ENCODE results near the gene PI16. TPM values are rescaled to one million over a fixed set of nuclear protein-coding genes. Genes with fewer than 3 reads are reported as not detected.

The PI16 gene
- total and polyA plus RNA-seq, 8 donors: 0.23 to 7.3 (median 1.7) TPM

DNA sequence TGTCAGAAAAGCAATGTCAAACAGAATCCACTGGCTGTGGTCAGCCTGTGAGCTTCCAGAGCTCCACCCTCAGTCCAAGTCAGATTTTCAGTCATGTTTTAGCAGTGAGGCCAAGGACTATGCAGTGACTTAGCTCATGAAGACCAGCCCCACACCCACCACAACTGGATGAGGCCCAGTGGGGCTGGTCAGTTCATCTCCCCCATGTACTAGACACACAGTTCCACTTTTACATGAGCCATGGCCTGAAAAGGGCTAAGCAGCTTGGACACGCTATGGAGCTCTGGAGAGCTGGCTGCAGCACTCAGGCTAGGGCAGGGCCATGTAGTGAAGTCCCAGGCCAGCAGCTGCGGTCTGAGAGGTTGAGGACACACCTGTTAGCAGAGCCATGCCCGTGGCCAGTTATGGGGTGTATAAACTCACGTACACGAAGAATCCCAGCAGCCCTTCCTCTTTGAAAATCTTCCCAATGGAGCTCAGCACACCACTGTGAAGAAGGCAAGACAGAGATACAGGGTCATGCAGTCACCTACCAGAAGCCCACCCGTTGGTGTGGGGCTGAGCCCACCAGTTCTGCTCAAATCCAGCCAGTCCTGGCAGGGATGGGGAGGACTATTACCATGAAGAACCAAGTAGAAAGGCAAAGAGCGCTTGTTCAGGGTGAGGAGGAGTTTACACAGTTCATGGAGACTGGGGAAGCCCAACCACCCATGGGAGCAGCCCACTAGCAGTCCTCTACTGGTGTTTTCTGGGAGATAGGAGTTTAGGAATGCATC lies 20.9 kb downstream of the PI16 start:
- H3K27me3 ChIP-seq: no peaks in the 10 kb centered on the region
- H3K36me3 ChIP-seq: peaks cover 15 to 76% (median 44%) of the 10 kb centered on the region in 3 donors
- no peak overlapping the region for H3K27ac ChIP-seq
- intact Hi-C loops (cut with DNase I): loop anchor here in 1 of 3 donors (10.0 kb wide), 1 partner anchor 71 kb away; no protein-coding TSS in a partner anchor
- no peak overlapping the region for H3K4me3 ChIP-seq
- H3K9me3 ChIP-seq: no peaks in the 10 kb centered on the region
- peaks cover 0 to 13% (median 10%) of the 10 kb centered on the region in 3 donors for H3K4me1 ChIP-seq
- ATAC-seq (no peak), FAIRE-seq (no peak), DNase-seq (no peak)
- 92% methylated on average over 7 of the region's 7 CpGs for WGBS, 2 donors
- TF ChIP-seq, protein P1, sequence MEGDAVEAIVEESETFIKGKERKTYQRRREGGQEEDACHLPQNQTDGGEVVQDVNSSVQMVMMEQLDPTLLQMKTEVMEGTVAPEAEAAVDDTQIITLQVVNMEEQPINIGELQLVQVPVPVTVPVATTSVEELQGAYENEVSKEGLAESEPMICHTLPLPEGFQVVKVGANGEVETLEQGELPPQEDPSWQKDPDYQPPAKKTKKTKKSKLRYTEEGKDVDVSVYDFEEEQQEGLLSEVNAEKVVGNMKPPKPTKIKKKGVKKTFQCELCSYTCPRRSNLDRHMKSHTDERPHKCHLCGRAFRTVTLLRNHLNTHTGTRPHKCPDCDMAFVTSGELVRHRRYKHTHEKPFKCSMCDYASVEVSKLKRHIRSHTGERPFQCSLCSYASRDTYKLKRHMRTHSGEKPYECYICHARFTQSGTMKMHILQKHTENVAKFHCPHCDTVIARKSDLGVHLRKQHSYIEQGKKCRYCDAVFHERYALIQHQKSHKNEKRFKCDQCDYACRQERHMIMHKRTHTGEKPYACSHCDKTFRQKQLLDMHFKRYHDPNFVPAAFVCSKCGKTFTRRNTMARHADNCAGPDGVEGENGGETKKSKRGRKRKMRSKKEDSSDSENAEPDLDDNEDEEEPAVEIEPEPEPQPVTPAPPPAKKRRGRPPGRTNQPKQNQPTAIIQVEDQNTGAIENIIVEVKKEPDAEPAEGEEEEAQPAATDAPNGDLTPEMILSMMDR (IDR thresholded peaks at IDR 0.05): no peak

DNA sequence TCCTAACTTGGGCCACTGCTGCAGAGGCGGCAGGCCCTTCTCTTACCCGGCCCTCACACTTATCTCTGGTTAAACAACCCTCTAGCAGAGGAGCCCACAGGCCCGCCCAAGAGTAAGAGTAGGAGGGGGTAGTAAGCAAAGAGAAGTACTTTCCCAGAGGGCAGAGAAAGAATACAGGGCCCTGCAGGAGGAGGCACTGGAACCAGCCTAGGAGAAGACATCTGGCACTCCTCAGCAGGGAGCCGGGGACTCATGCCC lies 21.4 kb downstream of the PI16 start:
- no peak for ATAC-seq
- Histone ChIP-seq H3K4me3 (no peak overlapping the region), H3K36me3 (peaks cover 11 to 70% (median 39%) of the 10 kb centered on the region in 3 donors), H3K4me1 (peaks cover 0 to 16% (median 13%) of the 10 kb centered on the region in 3 donors), H3K9me3 (no peaks in the 10 kb centered on the region), H3K27ac (no peak overlapping the region), H3K27me3 (no peaks in the 10 kb centered on the region)
- 88 to 89% methylated on average over 4 of the region's 4 CpGs for WGBS, 2 donors
- TF ChIP-seq, protein P1 (IDR thresholded peaks at IDR 0.05): no peak
- no peak for FAIRE-seq
- no peak for DNase-seq
- intact Hi-C loops (cut with DNase I): loop anchor here in 1 of 3 donors (10.0 kb wide), 1 partner anchor 71 kb away; no protein-coding TSS in a partner anchor

DNA sequence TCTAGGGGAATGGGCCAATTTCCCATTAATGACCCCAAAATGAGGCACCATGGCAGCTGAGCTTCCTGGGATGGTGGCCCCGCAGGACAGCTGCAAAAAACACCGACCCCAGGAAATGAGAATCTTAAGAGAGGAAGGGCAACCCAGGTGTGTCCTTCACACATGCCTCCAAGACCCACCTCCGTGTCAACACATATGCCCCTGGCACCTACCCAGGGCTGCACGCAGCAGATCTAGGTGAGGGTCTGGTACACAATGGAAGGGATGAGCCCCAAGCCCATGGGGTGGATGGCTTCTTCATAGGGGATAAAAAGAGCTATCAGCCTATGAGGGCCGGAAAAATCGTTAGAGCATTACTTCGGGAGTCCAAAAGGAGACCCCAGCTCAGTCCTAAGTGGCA lies 22.0 kb downstream of the PI16 start:
- TF ChIP-seq, protein P1 (IDR thresholded peaks at IDR 0.05): no peak
- no peaks in the 10 kb centered on the region for H3K27me3 ChIP-seq
- H3K36me3 ChIP-seq: peaks cover 11 to 65% (median 35%) of the 10 kb centered on the region in 3 donors
- 87 to 91% methylated on average over 7 of the region's 7 CpGs for WGBS, 2 donors
- no peak overlapping the region for H3K4me3 ChIP-seq
- no peak for DNase-seq
- no peak for ATAC-seq
- peaks cover 0 to 17% (median 16%) of the 10 kb centered on the region in 3 donors for H3K4me1 ChIP-seq
- H3K27ac ChIP-seq: no peak overlapping the region
- H3K9me3 ChIP-seq: no peaks in the 10 kb centered on the region
- intact Hi-C loops (cut with DNase I): loop anchor here in 1 of 3 donors (10.0 kb wide), 1 partner anchor 72 kb away; no protein-coding TSS in a partner anchor
- FAIRE-seq: no peak

DNA sequence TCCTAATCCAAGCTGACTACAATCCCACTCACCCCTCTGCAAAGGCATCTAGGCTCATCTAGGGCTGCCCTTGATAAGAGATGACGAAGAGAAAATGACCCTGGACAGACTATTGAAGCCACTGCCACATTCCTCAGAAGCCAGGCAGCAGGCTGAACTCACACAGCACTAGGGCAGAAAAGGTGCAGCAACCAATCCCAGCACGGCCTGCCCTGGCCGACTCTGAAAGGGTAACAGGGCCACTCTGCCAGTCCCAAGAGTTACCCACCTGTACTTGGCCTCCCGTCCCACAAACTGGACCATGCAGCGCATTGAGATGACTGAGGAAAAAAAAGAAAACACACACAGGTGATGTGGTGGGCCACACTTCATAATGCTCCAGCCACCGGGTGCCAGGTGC lies 22.4 kb downstream of the PI16 start:
- Histone ChIP-seq H3K4me3 (no peak overlapping the region), H3K36me3 (peaks cover 11 to 60% (median 31%) of the 10 kb centered on the region in 3 donors), H3K4me1 (peaks cover 0 to 22% (median 16%) of the 10 kb centered on the region in 3 donors), H3K27me3 (no peaks in the 10 kb centered on the region), H3K27ac (no peak overlapping the region), H3K9me3 (no peaks in the 10 kb centered on the region)
- TF ChIP-seq, protein P1 (IDR thresholded peaks at IDR 0.05): no peak
- FAIRE-seq (no peak), DNase-seq (no peak), ATAC-seq (no peak)
- WGBS, 2 donors: 90 to 93% methylated on average over 6 of the region's 6 CpGs
- intact Hi-C loops (cut with DNase I): loop anchor here in 1 of 3 donors (10.0 kb wide), 1 partner anchor 72 kb away; no protein-coding TSS in a partner anchor

DNA sequence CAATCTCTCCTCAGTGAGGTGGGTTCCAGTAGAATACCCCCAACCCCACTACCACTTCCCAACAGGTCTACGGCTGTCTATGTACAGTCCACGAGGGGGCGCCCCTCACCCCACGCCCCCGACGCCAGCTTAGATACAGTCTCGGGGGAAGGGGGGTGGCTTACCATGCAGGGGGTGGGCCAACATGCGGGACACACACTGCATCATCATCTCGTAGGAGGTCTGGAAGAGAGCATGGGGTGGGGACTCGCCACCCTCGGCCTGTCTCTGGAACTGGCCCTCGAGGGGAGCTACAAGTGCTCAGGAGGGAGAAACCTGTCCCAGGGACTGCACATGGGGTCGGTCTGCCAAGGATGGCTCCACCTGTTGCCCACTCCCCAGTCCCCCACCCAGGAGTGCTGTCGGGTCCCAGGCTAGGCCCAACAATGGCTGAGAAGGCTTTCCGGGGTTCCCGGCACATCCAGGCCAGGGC lies 23.0 kb downstream of the PI16 start:
- Histone ChIP-seq H3K4me1 (peaks cover 0 to 24% (median 16%) of the 10 kb centered on the region in 3 donors), H3K4me3 (no peak overlapping the region), H3K36me3 (peaks cover 11 to 55% (median 26%) of the 10 kb centered on the region in 3 donors), H3K9me3 (no peaks in the 10 kb centered on the region), H3K27ac (no peak overlapping the region), H3K27me3 (no peaks in the 10 kb centered on the region)
- DNase-seq (no peak), ATAC-seq (no peak), FAIRE-seq (no peak)
- intact Hi-C loops (cut with DNase I): loop anchor here in 1 of 3 donors (10.0 kb wide), 1 partner anchor 73 kb away; no protein-coding TSS in a partner anchor
- 74 to 79% methylated on average over 16 of the region's 16 CpGs for WGBS, 2 donors
- TF ChIP-seq, protein P1 (IDR thresholded peaks at IDR 0.05): peak in 3 of 4 donors; percentile 8 to 27 (median 11)
